ENCODE results near the gene MAML1. TPM values are rescaled to one million over a fixed set of nuclear protein-coding genes. Genes with fewer than 3 reads are reported as not detected.

MAML1 gene
- total and polyA plus RNA-seq, 2 experiments from 2014 or later: 7.5 to 15.9 TPM

DNA sequence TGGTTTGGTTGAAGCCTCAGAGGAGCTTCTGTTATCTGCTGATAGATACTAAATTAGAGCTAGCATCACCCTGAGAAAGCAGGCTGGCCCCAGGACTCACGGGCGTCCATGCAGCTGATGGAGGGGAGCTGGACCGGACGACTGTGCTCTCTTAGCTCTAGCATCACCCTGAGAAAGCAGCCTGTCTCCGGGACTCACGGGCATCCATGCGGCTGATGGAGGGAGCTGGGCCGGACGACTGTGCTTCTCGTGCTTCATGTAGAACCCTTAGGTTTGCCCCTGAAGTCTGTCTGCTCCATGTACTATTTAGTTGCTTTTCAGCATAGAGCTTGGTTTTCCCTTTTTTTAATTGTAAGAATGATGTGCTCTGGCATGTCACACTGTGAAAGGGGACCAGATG, 44.8 kb downstream of the MAML1 start:
- no peaks in the 10 kb centered on the region for H3K9me2 ChIP-seq (replicated peaks; ENCODE audit: insufficient read depth)

DNA sequence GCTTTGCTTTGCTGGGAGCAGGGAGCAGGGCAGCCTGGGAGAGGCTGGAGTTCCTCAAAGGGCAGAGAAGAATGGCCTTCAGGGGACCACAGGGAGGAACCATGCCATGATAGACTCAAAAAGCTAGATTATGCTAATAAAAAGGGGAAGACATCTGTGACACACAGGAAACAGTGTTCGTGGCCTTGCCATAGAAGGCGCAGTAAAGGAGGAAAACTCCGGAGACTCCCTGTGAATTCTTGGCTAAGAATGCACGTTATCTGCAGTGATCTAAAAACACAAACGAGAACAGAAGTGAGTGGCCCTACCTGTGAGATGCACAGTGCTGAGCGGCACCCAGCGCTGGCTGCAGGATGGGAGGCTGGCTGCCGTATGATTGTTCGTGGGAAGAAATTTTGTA, 45.3 kb downstream of the MAML1 start:
- 89% methylated on average over 9 of the region's 9 CpGs for WGBS (ENCODE audit: low lambda C conversion rate, missing lambda C conversion rate)
- TF ChIP-seq EZH2phosphoT487 (IDR thresholded peaks at IDR 0.05; ENCODE audit: low read depth, severe bottlenecking, unreplicated experiment) (no peak), EZH2 (IDR thresholded peaks at IDR 0.05; ENCODE audit: borderline replicate concordance) (no peak)
- TF ChIP-seq, protein P1, sequence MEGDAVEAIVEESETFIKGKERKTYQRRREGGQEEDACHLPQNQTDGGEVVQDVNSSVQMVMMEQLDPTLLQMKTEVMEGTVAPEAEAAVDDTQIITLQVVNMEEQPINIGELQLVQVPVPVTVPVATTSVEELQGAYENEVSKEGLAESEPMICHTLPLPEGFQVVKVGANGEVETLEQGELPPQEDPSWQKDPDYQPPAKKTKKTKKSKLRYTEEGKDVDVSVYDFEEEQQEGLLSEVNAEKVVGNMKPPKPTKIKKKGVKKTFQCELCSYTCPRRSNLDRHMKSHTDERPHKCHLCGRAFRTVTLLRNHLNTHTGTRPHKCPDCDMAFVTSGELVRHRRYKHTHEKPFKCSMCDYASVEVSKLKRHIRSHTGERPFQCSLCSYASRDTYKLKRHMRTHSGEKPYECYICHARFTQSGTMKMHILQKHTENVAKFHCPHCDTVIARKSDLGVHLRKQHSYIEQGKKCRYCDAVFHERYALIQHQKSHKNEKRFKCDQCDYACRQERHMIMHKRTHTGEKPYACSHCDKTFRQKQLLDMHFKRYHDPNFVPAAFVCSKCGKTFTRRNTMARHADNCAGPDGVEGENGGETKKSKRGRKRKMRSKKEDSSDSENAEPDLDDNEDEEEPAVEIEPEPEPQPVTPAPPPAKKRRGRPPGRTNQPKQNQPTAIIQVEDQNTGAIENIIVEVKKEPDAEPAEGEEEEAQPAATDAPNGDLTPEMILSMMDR (IDR thresholded peaks at IDR 0.05; ENCODE audit: poor library complexity): no peak
- no peaks in the 10 kb centered on the region for H3K79me2 ChIP-seq
- H3K27ac ChIP-seq: no peak overlapping the region
- no peaks in the 10 kb centered on the region for H4K20me1 ChIP-seq (ENCODE audit: insufficient read depth, poor library complexity, severe bottlenecking)
- H2AFZ ChIP-seq: no peak overlapping the region
- no peaks in the 10 kb centered on the region for H3K9me3 ChIP-seq (ENCODE audit: low read depth)
- no peak overlapping the region for H3K4me2 ChIP-seq
- no peaks in the 10 kb centered on the region for H3K36me3 ChIP-seq (replicated peaks; ENCODE audit: insufficient read depth, low read depth)
- no peaks in the 10 kb centered on the region for H3K9me2 ChIP-seq (replicated peaks; ENCODE audit: insufficient read depth)
- no peak overlapping the region for H3K4me3 ChIP-seq
- DNase-seq (ENCODE audit: low spot score): no peak
- H3K27me3 ChIP-seq: no peaks in the 10 kb centered on the region
- H3K4me1 ChIP-seq (ENCODE audit: insufficient read depth): no peaks in the 10 kb centered on the region

More for the DNA sequence above, 44.8 kb downstream of the MAML1 start:
- Histone ChIP-seq H3K79me2 (no peaks in the 10 kb centered on the region), H3K27ac (no peak overlapping the region), H3K9me3 (ENCODE audit: low read depth) (no peaks in the 10 kb centered on the region), H2AFZ (no peak overlapping the region), H3K27me3 (no peaks in the 10 kb centered on the region), H3K4me2 (no peak overlapping the region), H3K36me3 (replicated peaks; ENCODE audit: insufficient read depth, low read depth) (no peaks in the 10 kb centered on the region), H4K20me1 (ENCODE audit: insufficient read depth, poor library complexity, severe bottlenecking) (no peaks in the 10 kb centered on the region), H3K4me3 (no peak overlapping the region), H3K4me1 (ENCODE audit: insufficient read depth) (no peaks in the 10 kb centered on the region)
- TF ChIP-seq, protein P1 (IDR thresholded peaks at IDR 0.05; ENCODE audit: poor library complexity): no peak
- TF ChIP-seq EZH2 (IDR thresholded peaks at IDR 0.05; ENCODE audit: borderline replicate concordance) (no peak), EZH2phosphoT487 (IDR thresholded peaks at IDR 0.05; ENCODE audit: low read depth, severe bottlenecking, unreplicated experiment) (no peak)
- no peak for DNase-seq (ENCODE audit: low spot score)
- 92% methylated on average over 10 of the region's 10 CpGs for WGBS (ENCODE audit: low lambda C conversion rate, missing lambda C conversion rate)

DNA sequence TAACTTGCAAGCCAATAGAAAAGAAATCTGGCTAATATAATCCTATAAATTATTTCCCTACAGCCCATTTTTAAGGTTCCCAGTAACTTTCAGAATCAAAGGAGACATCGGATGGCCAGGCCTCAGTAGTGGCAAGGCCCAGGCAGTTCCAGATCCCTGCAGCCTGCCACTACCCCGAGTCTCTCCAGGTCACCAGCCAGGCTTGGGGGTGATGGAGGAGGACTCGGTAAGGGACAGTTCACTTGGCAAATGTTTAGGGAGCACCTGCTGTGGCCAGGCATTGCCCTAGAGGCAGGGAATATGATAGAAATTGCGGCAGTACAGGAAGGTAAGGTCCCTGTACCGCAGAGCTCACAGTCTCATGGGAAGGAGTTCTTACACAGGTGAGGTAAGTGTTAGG, 46.0 kb downstream of the MAML1 start:
- Histone ChIP-seq H3K36me3 (replicated peaks; ENCODE audit: insufficient read depth, low read depth) (no peaks in the 10 kb centered on the region), H2AFZ (no peak overlapping the region), H3K9me3 (ENCODE audit: low read depth) (no peaks in the 10 kb centered on the region), H3K27ac (no peak overlapping the region), H3K27me3 (no peaks in the 10 kb centered on the region), H3K4me1 (ENCODE audit: insufficient read depth) (no peaks in the 10 kb centered on the region), H4K20me1 (ENCODE audit: insufficient read depth, poor library complexity, severe bottlenecking) (no peaks in the 10 kb centered on the region), H3K79me2 (no peaks in the 10 kb centered on the region), H3K4me2 (no peak overlapping the region), H3K4me3 (no peak overlapping the region), H3K9me2 (replicated peaks; ENCODE audit: insufficient read depth) (no peaks in the 10 kb centered on the region)
- no peak for DNase-seq (ENCODE audit: low spot score)
- 99% methylated on average over 5 of the region's 5 CpGs for WGBS (ENCODE audit: low lambda C conversion rate, missing lambda C conversion rate)
- TF ChIP-seq EZH2 (IDR thresholded peaks at IDR 0.05; ENCODE audit: borderline replicate concordance): no peak
- TF ChIP-seq, protein P1 (IDR thresholded peaks at IDR 0.05; ENCODE audit: poor library complexity): no peak
- TF ChIP-seq EZH2phosphoT487 (IDR thresholded peaks at IDR 0.05; ENCODE audit: low read depth, severe bottlenecking, unreplicated experiment): no peak

DNA sequence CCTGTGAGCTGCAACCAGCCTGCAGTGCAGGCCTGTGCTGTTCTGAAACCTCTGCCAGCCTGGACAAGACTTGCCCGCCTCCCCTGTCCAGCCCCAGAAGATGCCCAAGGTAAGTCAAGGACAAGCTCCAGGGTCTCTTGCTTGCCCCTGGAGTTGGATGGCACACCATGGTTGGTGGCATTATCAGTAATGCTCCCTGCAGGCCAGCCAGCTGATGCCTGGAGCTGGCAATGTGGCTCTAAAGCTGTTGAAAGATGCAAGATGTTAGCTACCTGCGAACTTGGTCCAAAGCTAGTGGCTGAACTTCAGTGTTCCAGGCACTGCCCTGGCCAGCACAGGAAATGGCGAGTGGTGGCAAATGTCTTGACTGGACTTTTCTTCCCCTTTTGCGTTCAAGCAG, 47.2 kb downstream of the MAML1 start:
- Histone ChIP-seq H3K9me3 (ENCODE audit: low read depth) (no peaks in the 10 kb centered on the region), H3K79me2 (no peaks in the 10 kb centered on the region), H3K4me2 (no peak overlapping the region), H4K20me1 (ENCODE audit: insufficient read depth, poor library complexity, severe bottlenecking) (no peaks in the 10 kb centered on the region), H3K4me3 (no peak overlapping the region), H2AFZ (no peak overlapping the region), H3K4me1 (ENCODE audit: insufficient read depth) (no peaks in the 10 kb centered on the region), H3K36me3 (replicated peaks; ENCODE audit: insufficient read depth, low read depth) (no peaks in the 10 kb centered on the region), H3K27ac (no peak overlapping the region), H3K27me3 (no peaks in the 10 kb centered on the region), H3K9me2 (replicated peaks; ENCODE audit: insufficient read depth) (no peaks in the 10 kb centered on the region)
- 98% methylated on average over 4 of the region's 4 CpGs for WGBS (ENCODE audit: low lambda C conversion rate, missing lambda C conversion rate)
- TF ChIP-seq, protein P1 (IDR thresholded peaks at IDR 0.05; ENCODE audit: poor library complexity): no peak
- no peak for TF ChIP-seq EZH2phosphoT487 (IDR thresholded peaks at IDR 0.05; ENCODE audit: low read depth, severe bottlenecking, unreplicated experiment)
- no peak for TF ChIP-seq EZH2 (IDR thresholded peaks at IDR 0.05; ENCODE audit: borderline replicate concordance)
- DNase-seq (ENCODE audit: low spot score): no peak

All from hepatocyte (in vitro differentiated cells).